Limb (tissue), 2 donors: ENCODE results near the gene MAN1A2.

ENCODE experiments used
- DNase-seq, 2 donors: peaks; one replicate each; pipeline ENCODE4 v3.0.0-alpha.2; 2016; ENCODE audit errors: extremely low spot score in 2 of 2

The MAN1A2 gene

GRCh38 chr1:117493906-117494305 is 126.7 kb downstream of the MAN1A2 start:
- DNase-seq: no peak

- DNase-seq: no peak
Observed at GRCh38 chr1:117495068-117495467, 127.8 kb downstream of the MAN1A2 start.

GRCh38 chr1:117499071-117499470 is 131.8 kb downstream of the MAN1A2 start:
- DNase-seq: no peak

GRCh38 chr1:117500584-117500983 is 133.3 kb downstream of the MAN1A2 start:
- DNase-seq: no peak

- no peak for DNase-seq
Observed at GRCh38 chr1:117501281-117501680, 134.0 kb downstream of the MAN1A2 start.

GRCh38 chr1:117511273-117511672 is 144.0 kb downstream of the MAN1A2 start:
- DNase-seq: no peak

GRCh38 chr1:117512728-117513321 is 145.6 kb downstream of the MAN1A2 start:
- peak in 1 of 2 donors; percentile 58 for DNase-seq

GRCh38 chr1:117523111-117523510 is 155.9 kb downstream of the MAN1A2 start:
- no peak for DNase-seq

- no peak for DNase-seq
Observed at GRCh38 chr1:117527074-117527473, 159.8 kb downstream of the MAN1A2 start.

- DNase-seq: no peak
Observed at GRCh38 chr1:117527566-117528102, 160.4 kb downstream of the MAN1A2 start.

GRCh38 chr1:117529683-117530082 is 162.4 kb downstream of the MAN1A2 start:
- DNase-seq: no peak

GRCh38 chr1:117531222-117531621 is 164.0 kb downstream of the MAN1A2 start:
- no peak for DNase-seq

- peak; percentile 36 to 59 for DNase-seq
Observed at GRCh38 chr1:117534995-117535467, 167.8 kb downstream of the MAN1A2 start.

GRCh38 chr1:117535821-117536220 is 168.6 kb downstream of the MAN1A2 start:
- no peak for DNase-seq

GRCh38 chr1:117537291-117537920 is 170.2 kb downstream of the MAN1A2 start:
- DNase-seq: peak in 1 of 2 donors; percentile 7

- DNase-seq: no peak
Observed at GRCh38 chr1:117540532-117540931, 173.3 kb downstream of the MAN1A2 start.

- DNase-seq: no peak
Observed at GRCh38 chr1:117541003-117541402, 173.8 kb downstream of the MAN1A2 start.

GRCh38 chr1:117541585-117541984 is 174.3 kb downstream of the MAN1A2 start:
- no peak for DNase-seq

GRCh38 chr1:117544509-117545109 is 177.4 kb downstream of the MAN1A2 start:
- DNase-seq: no peak

- DNase-seq: no peak
Observed at GRCh38 chr1:117546467-117546866, 179.2 kb downstream of the MAN1A2 start.

- no peak for DNase-seq
Observed at GRCh38 chr1:117553471-117553870, 186.2 kb downstream of the MAN1A2 start.

- DNase-seq: no peak
Observed at GRCh38 chr1:117555806-117556205, 188.6 kb downstream of the MAN1A2 start.

GRCh38 chr1:117556341-117556740 is 189.1 kb downstream of the MAN1A2 start:
- DNase-seq: no peak
